A673 (cell line): ENCODE data around the gene YOD1. TPM values are rescaled to one million over a fixed set of nuclear protein-coding genes. Genes with fewer than 3 reads are reported as not detected.

ENCODE experiments used
- BruUV-seq: library from RNA; stranded (reverse); fragments of 400-500 nt; replicated peaks from 2 replicates; lab custom pipeline; 2021; lab: Mats Ljungman, UMichigan
- CTCF ChIA-PET: fragments of 300-600 bp; sonication (Branson Sonifier 250); formaldehyde crosslinking; loops from one replicate; lab custom pipeline; 2022; ENCODE audit warnings: antibody characterized with exemption; lab: Charles Lee
- POLR2A ChIA-PET: fragments of 300-600 bp; sonication (Branson Sonifier 250); formaldehyde crosslinking; loops from one replicate; lab custom pipeline; 2022; ENCODE audit warnings: antibody characterized with exemption; ENCODE audit not compliant: low non-redundant PET; lab: Charles Lee
- DNase-seq: peaks from one replicate; pipeline ENCODE4 v3.0.0-alpha.2; 2015; ENCODE audit warnings: low spot score
- H3K27ac ChIP-seq: fragments of 200-600 bp; sonication (generic); 2 replicates; pipeline ENCODE4 v1.5.1; 2016; ENCODE audit warnings: mixed run types, low read depth, mild to moderate bottlenecking, mixed read lengths, antibody characterized with exemption, low read length; ENCODE audit not compliant: poor library complexity, severe bottlenecking
- H3K27me3 ChIP-seq: fragments of 200-600 bp; sonication (generic); replicated peaks from 2 replicates; pipeline ENCODE4 v1.6.1; 2017; ENCODE audit warnings: mixed run types, low read depth, mild to moderate bottlenecking, mixed read lengths, antibody characterized with exemption, low read length; ENCODE audit not compliant: insufficient read depth, poor library complexity
- H3K36me3 ChIP-seq: fragments of 200-600 bp; sonication (generic); 2 replicates; pipeline ENCODE4 v1.6.1; 2016; ENCODE audit warnings: mixed run types, mild to moderate bottlenecking, mixed read lengths, antibody characterized with exemption, low read length; ENCODE audit not compliant: insufficient read depth, poor library complexity, severe bottlenecking
- H3K4me1 ChIP-seq: fragments of 200-600 bp; sonication (generic); 2 replicates; pipeline ENCODE4 v1.6.1; 2017; ENCODE audit warnings: mixed run types, mild to moderate bottlenecking, mixed read lengths, antibody characterized with exemption, low read length; ENCODE audit not compliant: insufficient read depth, poor library complexity, severe bottlenecking
- H3K4me3 ChIP-seq: fragments of 200-600 bp; sonication (generic); 2 replicates; pipeline ENCODE4 v1.5.1; 2016; ENCODE audit warnings: low read depth, mixed run types, mild to moderate bottlenecking, mixed read lengths, low read length; ENCODE audit not compliant: poor library complexity, severe bottlenecking
- H3K9me3 ChIP-seq: fragments of 200-600 bp; sonication (generic); 2 replicates; pipeline ENCODE4 v1.6.1; 2016; ENCODE audit warnings: mixed run types, low read depth, mild to moderate bottlenecking, mixed read lengths, antibody characterized with exemption, low read length; ENCODE audit not compliant: poor library complexity, severe bottlenecking
- EZH2 ChIP-seq: fragments of 200-600 bp; sonication (generic); IDR thresholded peaks from 2 replicates; pipeline ENCODE4 v1.6.1; 2017; ENCODE audit warnings: borderline replicate concordance, low read depth, mild to moderate bottlenecking, mixed read lengths, antibody characterized with exemption, low read length; ENCODE audit not compliant: poor library complexity, severe bottlenecking
- intact Hi-C: fragments of 100-400 bp; cut with micrococcal nuclease; formaldehyde crosslinking; loops from one replicate; pipeline ENCODE4 v1.10.0; 2022; ENCODE audit not compliant: unreplicated experiment
- total RNA-seq: library from RNA; stranded (reverse); gene quantifications from 2 replicates; pipeline ENCODE4 v1.2.3, GENCODE V29; 2021
- TF ChIP-seq, protein P1 (sequence below): fragments of 300-800, 200-600 bp; sonication (generic); conservative IDR thresholded peaks from 2 replicates; pipeline ENCODE4 v1.5.1; 2017; ENCODE audit warnings: low read depth, mild to moderate bottlenecking, antibody characterized with exemption, low read length, moderate library complexity, mixed read lengths

YOD1 gene
- total RNA-seq, 1 experiment from 2014 or later = 12.6 TPM

DNA sequence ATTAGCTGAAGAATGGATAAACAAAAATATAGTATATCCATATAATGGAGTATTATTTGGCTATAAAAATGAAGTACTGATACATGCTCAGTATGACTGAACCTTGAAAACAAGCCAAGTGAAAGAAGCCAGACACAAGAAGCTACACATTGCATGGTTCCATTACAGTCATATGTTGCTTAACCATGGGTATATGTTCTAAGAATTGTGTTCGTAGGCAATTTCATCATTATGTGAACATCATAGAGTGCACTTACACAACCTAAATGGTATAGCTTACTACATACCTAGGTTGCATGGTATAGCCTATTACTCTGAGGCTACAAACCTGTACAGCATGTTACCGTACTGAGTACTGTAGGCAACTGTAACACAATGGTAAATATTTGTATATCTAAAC, 52.2 kb downstream of the YOD1 start:
- no peaks in the 10 kb centered on the region for H3K36me3 ChIP-seq
- H3K4me1 ChIP-seq = no peaks in the 10 kb centered on the region
- H3K4me3 ChIP-seq = no peak overlapping the region
- no TSS peak for BruUV-seq
- ChIA-PET CTCF (no interaction called here), POLR2A (no interaction called here)
- no peak for TF ChIP-seq EZH2
- TF ChIP-seq, protein P1, sequence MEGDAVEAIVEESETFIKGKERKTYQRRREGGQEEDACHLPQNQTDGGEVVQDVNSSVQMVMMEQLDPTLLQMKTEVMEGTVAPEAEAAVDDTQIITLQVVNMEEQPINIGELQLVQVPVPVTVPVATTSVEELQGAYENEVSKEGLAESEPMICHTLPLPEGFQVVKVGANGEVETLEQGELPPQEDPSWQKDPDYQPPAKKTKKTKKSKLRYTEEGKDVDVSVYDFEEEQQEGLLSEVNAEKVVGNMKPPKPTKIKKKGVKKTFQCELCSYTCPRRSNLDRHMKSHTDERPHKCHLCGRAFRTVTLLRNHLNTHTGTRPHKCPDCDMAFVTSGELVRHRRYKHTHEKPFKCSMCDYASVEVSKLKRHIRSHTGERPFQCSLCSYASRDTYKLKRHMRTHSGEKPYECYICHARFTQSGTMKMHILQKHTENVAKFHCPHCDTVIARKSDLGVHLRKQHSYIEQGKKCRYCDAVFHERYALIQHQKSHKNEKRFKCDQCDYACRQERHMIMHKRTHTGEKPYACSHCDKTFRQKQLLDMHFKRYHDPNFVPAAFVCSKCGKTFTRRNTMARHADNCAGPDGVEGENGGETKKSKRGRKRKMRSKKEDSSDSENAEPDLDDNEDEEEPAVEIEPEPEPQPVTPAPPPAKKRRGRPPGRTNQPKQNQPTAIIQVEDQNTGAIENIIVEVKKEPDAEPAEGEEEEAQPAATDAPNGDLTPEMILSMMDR = no peak
- H3K9me3 ChIP-seq = no peaks in the 10 kb centered on the region
- H3K27me3 ChIP-seq = peaks cover 56% of the 10 kb centered on the region
- H3K27ac ChIP-seq = no peak overlapping the region
- intact Hi-C loops = no loop called here
- no peak for DNase-seq

Other genes starting within 250 kb of the YOD1 start
- not detected in 2 replicates for gene IL20, start 185.6 kb downstream of the YOD1 start, total RNA-seq
- not detected in 2 replicates for gene IL24, start 153.8 kb downstream of the YOD1 start, total RNA-seq
- gene FCMR, start 129.3 kb downstream of the YOD1 start, total RNA-seq = not detected in 2 replicates
- gene PIGR, start 104.7 kb downstream of the YOD1 start, total RNA-seq = not detected in 2 replicates
- gene FCAMR, start 80.7 kb downstream of the YOD1 start, total RNA-seq = not detected in 2 replicates
- 0.09 and 0.13 TPM in 2 replicates for gene C1orf116, start 18.5 kb downstream of the YOD1 start, total RNA-seq
- 7.6 and 8.5 TPM in 2 replicates for gene PFKFB2, start 2.1 kb upstream of the YOD1 start, total RNA-seq
- gene C4BPB, start 37.7 kb upstream of the YOD1 start, total RNA-seq = not detected in 2 replicates
- not detected in 2 replicates for gene C4BPA, start 53.0 kb upstream of the YOD1 start, total RNA-seq